ENCODE results near the gene ZNHIT6. TPM values are rescaled to one million over a fixed set of nuclear protein-coding genes. Genes with fewer than 3 reads are reported as not detected.

The ZNHIT6 gene
- total and polyA plus RNA-seq, 12 donors = 4.5 to 21.1 (median 9.8) TPM

DNA sequence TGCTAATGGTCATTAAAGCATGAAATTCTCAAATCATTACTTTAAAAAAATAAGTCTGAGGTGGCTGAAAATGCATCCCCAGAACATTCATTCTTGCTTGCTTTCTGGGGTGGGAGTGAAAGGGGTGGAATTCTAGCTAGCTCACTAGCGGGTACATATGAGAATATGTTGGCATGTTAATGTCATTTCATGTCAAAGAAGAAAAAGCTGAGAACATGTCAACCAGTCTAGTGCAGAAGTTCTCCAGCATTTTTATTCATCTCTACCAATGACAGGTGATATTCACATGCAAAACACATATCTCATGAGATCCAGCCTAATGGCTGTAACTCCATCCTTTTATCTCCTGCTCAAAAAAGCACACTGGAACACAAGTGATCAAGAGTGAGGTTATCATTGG, 49.1 kb downstream of the ZNHIT6 start:
- TF ChIP-seq, protein P1, sequence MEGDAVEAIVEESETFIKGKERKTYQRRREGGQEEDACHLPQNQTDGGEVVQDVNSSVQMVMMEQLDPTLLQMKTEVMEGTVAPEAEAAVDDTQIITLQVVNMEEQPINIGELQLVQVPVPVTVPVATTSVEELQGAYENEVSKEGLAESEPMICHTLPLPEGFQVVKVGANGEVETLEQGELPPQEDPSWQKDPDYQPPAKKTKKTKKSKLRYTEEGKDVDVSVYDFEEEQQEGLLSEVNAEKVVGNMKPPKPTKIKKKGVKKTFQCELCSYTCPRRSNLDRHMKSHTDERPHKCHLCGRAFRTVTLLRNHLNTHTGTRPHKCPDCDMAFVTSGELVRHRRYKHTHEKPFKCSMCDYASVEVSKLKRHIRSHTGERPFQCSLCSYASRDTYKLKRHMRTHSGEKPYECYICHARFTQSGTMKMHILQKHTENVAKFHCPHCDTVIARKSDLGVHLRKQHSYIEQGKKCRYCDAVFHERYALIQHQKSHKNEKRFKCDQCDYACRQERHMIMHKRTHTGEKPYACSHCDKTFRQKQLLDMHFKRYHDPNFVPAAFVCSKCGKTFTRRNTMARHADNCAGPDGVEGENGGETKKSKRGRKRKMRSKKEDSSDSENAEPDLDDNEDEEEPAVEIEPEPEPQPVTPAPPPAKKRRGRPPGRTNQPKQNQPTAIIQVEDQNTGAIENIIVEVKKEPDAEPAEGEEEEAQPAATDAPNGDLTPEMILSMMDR (IDR thresholded peaks at IDR 0.05) = no peak
- TF ChIP-seq POLR2A (IDR thresholded peaks at IDR 0.05) = no peak
- no peak overlapping the region for H3K4me3 ChIP-seq
- no peak for DNase-seq
- no peaks in the 10 kb centered on the region for H3K36me3 ChIP-seq (replicated peaks in 1 of 2)
- no peaks in the 10 kb centered on the region for H3K4me1 ChIP-seq (replicated peaks in 1 of 2)
- H3K9me3 ChIP-seq (replicated peaks in 1 of 3) = no peaks in the 10 kb centered on the region
- H3K27ac ChIP-seq = no peak overlapping the region
- intact Hi-C loops (cut with DNase I) = no loop called here
- WGBS, 4 donors = 94 to 100% (median 100%) methylated on average over 1 of the region's 1 CpG
- no peaks in the 10 kb centered on the region for H3K27me3 ChIP-seq

DNA sequence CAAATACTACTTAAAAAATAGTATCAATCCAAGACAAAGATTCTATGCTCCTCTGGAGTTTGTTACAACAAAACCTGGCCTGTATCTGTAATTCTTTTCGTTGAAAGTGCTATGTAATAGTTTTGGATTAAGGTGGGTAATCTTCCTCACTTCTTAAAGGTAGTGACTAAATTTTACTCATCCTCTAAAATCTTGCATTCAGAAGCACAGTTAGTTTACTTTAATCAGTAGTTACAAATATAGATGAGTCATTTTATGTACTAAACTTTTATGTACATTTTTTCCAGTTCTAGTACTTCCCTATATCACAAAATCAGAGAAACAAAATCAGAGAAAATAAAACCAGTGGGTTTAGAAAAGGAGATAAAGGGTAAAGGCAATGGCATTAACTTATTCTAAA, 51.3 kb downstream of the ZNHIT6 start:
- Histone ChIP-seq H3K4me3 (no peak overlapping the region), H3K27me3 (no peaks in the 10 kb centered on the region), H3K9me3 (replicated peaks in 1 of 3) (no peaks in the 10 kb centered on the region), H3K4me1 (replicated peaks in 1 of 2) (no peaks in the 10 kb centered on the region), H3K36me3 (replicated peaks in 1 of 2) (no peaks in the 10 kb centered on the region), H3K27ac (no peak overlapping the region)
- TF ChIP-seq, protein P1 (IDR thresholded peaks at IDR 0.05) = no peak
- no peak for TF ChIP-seq POLR2A (IDR thresholded peaks at IDR 0.05)
- intact Hi-C loops (cut with DNase I) = no loop called here
- no peak for DNase-seq
- 95 to 100% (median 96%) methylated on average over 1 of the region's 1 CpG for WGBS, 4 donors

DNA sequence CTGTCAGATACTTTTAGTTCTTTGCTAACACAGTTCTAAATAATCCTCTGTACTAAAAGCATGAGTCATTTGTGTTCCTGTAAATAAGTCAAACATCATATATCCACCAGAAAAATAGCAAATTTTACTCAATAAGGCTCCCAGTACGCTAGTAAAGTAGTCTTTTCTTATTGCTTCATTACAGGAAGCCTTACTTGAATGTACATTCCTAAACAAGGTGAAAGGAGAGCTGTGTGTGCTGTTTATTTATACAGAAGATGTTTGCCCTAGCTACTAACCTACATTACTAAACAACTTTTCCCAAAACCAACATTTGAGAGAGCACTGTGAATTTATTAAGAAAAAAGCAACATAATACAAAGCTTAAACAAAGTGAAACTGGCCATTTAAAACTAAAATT, 52.0 kb downstream of the ZNHIT6 start:
- 94 to 95% (median 95%) methylated on average over 1 of the region's 1 CpG for WGBS, 4 donors
- no peaks in the 10 kb centered on the region for H3K36me3 ChIP-seq (replicated peaks in 1 of 2)
- no peaks in the 10 kb centered on the region for H3K27me3 ChIP-seq
- DNase-seq = no peak
- no peaks in the 10 kb centered on the region for H3K9me3 ChIP-seq (replicated peaks in 1 of 3)
- no peaks in the 10 kb centered on the region for H3K4me1 ChIP-seq (replicated peaks in 1 of 2)
- no peak overlapping the region for H3K4me3 ChIP-seq
- TF ChIP-seq, protein P1 (IDR thresholded peaks at IDR 0.05) = no peak
- TF ChIP-seq POLR2A (IDR thresholded peaks at IDR 0.05) = no peak
- intact Hi-C loops (cut with DNase I) = no loop called here
- no peak overlapping the region for H3K27ac ChIP-seq

DNA sequence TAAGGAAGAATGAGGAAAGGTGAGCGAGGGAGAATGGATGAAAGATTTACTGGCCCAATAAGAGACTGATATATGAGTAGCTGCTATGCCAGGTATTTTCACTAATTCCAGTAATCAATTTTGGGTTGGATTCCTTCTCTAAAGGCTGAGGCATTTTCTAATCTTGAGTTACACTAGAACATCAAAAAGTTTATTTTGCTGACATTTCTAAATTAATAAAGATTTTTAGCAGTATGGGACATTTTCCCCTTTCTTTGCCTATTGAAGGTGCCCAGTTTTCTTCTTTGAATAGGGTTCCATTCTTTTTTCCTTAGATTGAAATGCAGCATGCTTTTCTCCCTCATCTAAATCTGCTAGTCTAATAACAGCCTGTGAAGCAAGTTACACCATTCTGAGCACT, 52.9 kb downstream of the ZNHIT6 start:
- Histone ChIP-seq H3K4me3 (no peak overlapping the region), H3K9me3 (replicated peaks in 1 of 3) (no peaks in the 10 kb centered on the region), H3K27me3 (no peaks in the 10 kb centered on the region), H3K27ac (no peak overlapping the region), H3K4me1 (replicated peaks in 1 of 2) (no peaks in the 10 kb centered on the region), H3K36me3 (replicated peaks in 1 of 2) (no peaks in the 10 kb centered on the region)
- no peak for DNase-seq
- 95 to 98% (median 97%) methylated on average over 1 of the region's 1 CpG for WGBS, 4 donors
- TF ChIP-seq POLR2A (IDR thresholded peaks at IDR 0.05) = no peak
- TF ChIP-seq, protein P1 (IDR thresholded peaks at IDR 0.05) = no peak
- intact Hi-C loops (cut with DNase I) = no loop called here
